WTC11 (cell line): Measurements from ENCODE around the gene FZR1. TPM values are rescaled to one million over a fixed set of nuclear protein-coding genes. Genes with fewer than 3 reads are reported as not detected.

ENCODE experiments used
- ATAC-seq: fragments of 200-7000 bp; cut with Tn5 transposase; 2 replicates; pipeline ENCODE4 v1.10.0; 2021; ENCODE audit warnings: mild to moderate bottlenecking, moderate library complexity
- CTCF ChIA-PET: fragments of 300-600 bp; sonication (Branson Sonifier 250); formaldehyde crosslinking; loops from one replicate; lab custom pipeline; 2021; ENCODE audit warnings: antibody characterized with exemption; lab: Charles Lee
- POLR2A ChIA-PET: fragments of 350-600 bp; sonication (Branson Sonifier 250); formaldehyde crosslinking; loops from one replicate; lab custom pipeline; 2021; ENCODE audit warnings: antibody characterized with exemption; lab: Charles Lee
- DNase-seq: peaks from one replicate; pipeline ENCODE4 v3.0.0; 2021; ENCODE audit warnings: low spot score
- H3K27ac Mint-ChIP-seq: 2 replicates; pipeline ENCODE4 v1.8.0; 2021; ENCODE audit warnings: mixed read lengths
- H3K27me3 Mint-ChIP-seq: 2 replicates; pipeline ENCODE4 v1.8.0; 2021; ENCODE audit warnings: low read depth, mild to moderate bottlenecking, moderate library complexity, mixed read lengths
- H3K36me3 Mint-ChIP-seq: 2 replicates; pipeline ENCODE4 v1.8.0; 2021; ENCODE audit warnings: mixed read lengths
- H3K4me1 Mint-ChIP-seq: 2 replicates; pipeline ENCODE4 v1.8.0; 2022; ENCODE audit warnings: mixed read lengths
- H3K4me3 Mint-ChIP-seq: 2 replicates; pipeline ENCODE4 v1.8.0; 2021; ENCODE audit warnings: mild to moderate bottlenecking, moderate library complexity, mixed read lengths
- H3K9me3 Mint-ChIP-seq: 2 replicates; pipeline ENCODE4 v1.8.0; 2021; ENCODE audit warnings: mixed read lengths
- CBFB ChIP-seq: sonication (generic); formaldehyde crosslinking; IDR thresholded peaks from 2 replicates; pipeline ENCODE4 v1.8.1; 2022; ENCODE audit warnings: mild to moderate bottlenecking, low read depth, missing genetic modification reagents
- CREB1 ChIP-seq: sonication (generic); formaldehyde crosslinking; IDR thresholded peaks from 2 replicates; pipeline ENCODE4 v1.8.0; 2023; ENCODE audit warnings: mild to moderate bottlenecking, missing genetic modification reagents
- E2F4 ChIP-seq: sonication (generic); formaldehyde crosslinking; IDR thresholded peaks from 2 replicates; pipeline ENCODE4 v1.8.1; 2022; ENCODE audit warnings: low read depth, mild to moderate bottlenecking, moderate library complexity, missing genetic modification reagents, borderline replicate concordance
- E2F5 ChIP-seq: sonication (generic); formaldehyde crosslinking; IDR thresholded peaks from 2 replicates; pipeline ENCODE4 v1.8.1; 2022; ENCODE audit warnings: mild to moderate bottlenecking, moderate library complexity, missing genetic modification reagents
- ELF4 ChIP-seq: sonication (generic); formaldehyde crosslinking; IDR thresholded peaks from 2 replicates; pipeline ENCODE4 v1.8.1; 2022; ENCODE audit warnings: low read depth, mild to moderate bottlenecking, moderate library complexity, missing genetic modification reagents
- ERG ChIP-seq: fragments of 250-450 bp; sonication (Bioruptor Pico); IDR thresholded peaks from 2 replicates; pipeline ENCODE4 v1.8.0; 2021; ENCODE audit warnings: mild to moderate bottlenecking
- MLX ChIP-seq: sonication (generic); formaldehyde crosslinking; IDR thresholded peaks from 2 replicates; pipeline ENCODE4 v1.8.1; 2023; ENCODE audit warnings: mild to moderate bottlenecking, missing genetic modification reagents, moderate library complexity
- NFATC4 ChIP-seq: fragments of 250-450 bp; sonication (Bioruptor Pico); IDR thresholded peaks from 2 replicates; pipeline ENCODE4 v1.9.0; 2021; ENCODE audit warnings: mild to moderate bottlenecking
- NFE2L1 ChIP-seq: sonication (generic); formaldehyde crosslinking; IDR thresholded peaks from 2 replicates; pipeline ENCODE4 v1.8.1; 2023; ENCODE audit warnings: missing genetic modification reagents
- NFYB ChIP-seq: sonication (generic); formaldehyde crosslinking; conservative IDR thresholded peaks from 2 replicates; pipeline ENCODE4 v1.8.0; 2022; ENCODE audit warnings: low read depth, missing genetic modification reagents
- NR2C2 ChIP-seq: sonication (generic); formaldehyde crosslinking; IDR thresholded peaks from 2 replicates; pipeline ENCODE4 v1.8.0; 2022; ENCODE audit warnings: mild to moderate bottlenecking, missing genetic modification reagents
- RELA ChIP-seq: sonication (generic); formaldehyde crosslinking; IDR thresholded peaks from 2 replicates; pipeline ENCODE4 v1.8.1; 2022; ENCODE audit warnings: missing genetic modification reagents, mild to moderate bottlenecking, borderline replicate concordance
- SMAD3 ChIP-seq: sonication (generic); formaldehyde crosslinking; IDR thresholded peaks from 2 replicates; pipeline ENCODE4 v1.8.0; 2022; ENCODE audit warnings: missing genetic modification reagents, mild to moderate bottlenecking, borderline replicate concordance
- SMAD4 ChIP-seq: sonication (generic); formaldehyde crosslinking; IDR thresholded peaks from 2 replicates; pipeline ENCODE4 v1.8.0; 2022; ENCODE audit warnings: mild to moderate bottlenecking, missing genetic modification reagents
- SP1 ChIP-seq: sonication (generic); formaldehyde crosslinking; conservative IDR thresholded peaks from 2 replicates; pipeline ENCODE4 v1.8.1; 2022; ENCODE audit warnings: missing genetic modification reagents
- ZBTB43 ChIP-seq: sonication (generic); formaldehyde crosslinking; IDR thresholded peaks from 2 replicates; pipeline ENCODE4 v1.8.1; 2023; ENCODE audit warnings: mild to moderate bottlenecking, missing genetic modification reagents
- ZNF263 ChIP-seq: sonication (generic); formaldehyde crosslinking; IDR thresholded peaks from 2 replicates; pipeline ENCODE4 v1.8.1; 2022; ENCODE audit warnings: low read depth, mild to moderate bottlenecking, moderate library complexity, missing genetic modification reagents
- ZNF396 ChIP-seq: fragments of 250-450 bp; sonication (Bioruptor Pico); IDR thresholded peaks from 2 replicates; pipeline ENCODE4 v1.8.0; 2021; ENCODE audit warnings: mild to moderate bottlenecking, moderate library complexity, borderline replicate concordance
- ZNF416 ChIP-seq: fragments of 250-450 bp; sonication (Bioruptor Pico); IDR thresholded peaks from 2 replicates; pipeline ENCODE4 v1.9.0; 2021; ENCODE audit warnings: mild to moderate bottlenecking, inconsistent platforms
- ZNF423 ChIP-seq: fragments of 250-450 bp; sonication (Bioruptor Pico); IDR thresholded peaks from 2 replicates; pipeline ENCODE4 v2.1.2; 2022; ENCODE audit warnings: mild to moderate bottlenecking, moderate library complexity
- ZNF512 ChIP-seq: sonication (generic); formaldehyde crosslinking; IDR thresholded peaks from 2 replicates; pipeline ENCODE4 v1.8.1; 2022; ENCODE audit warnings: missing genetic modification reagents, borderline replicate concordance
- total RNA-seq: library from RNA; stranded (reverse); gene quantifications from 3 replicates; pipeline ENCODE4 v1.2.3, GENCODE V29; 2021
- TF ChIP-seq, protein P1 (sequence below): sonication (generic); formaldehyde crosslinking; conservative IDR thresholded peaks from 2 replicates; pipeline ENCODE4 v1.8.1; 2022; ENCODE audit warnings: mild to moderate bottlenecking, missing genetic modification reagents

The FZR1 gene
- total RNA-seq, 1 experiment from 2014 or later, result 60.8 TPM

GRCh38 chr19:3459089-3459881, 46.8 kb upstream of the FZR1 start:
- TF ChIP-seq ZNF263 (CRISPR knock-in tag), result no peak
- no peak for TF ChIP-seq MLX (CRISPR knock-in tag)
- no peak for TF ChIP-seq ZNF396 (CRISPR knock-in tag)
- no peak for TF ChIP-seq ELF4 (CRISPR knock-in tag)
- no peak for TF ChIP-seq ZBTB43 (CRISPR knock-in tag)
- no peak for TF ChIP-seq ERG
- TF ChIP-seq CBFB (CRISPR knock-in tag), result no peak
- TF ChIP-seq SMAD3 (CRISPR knock-in tag), result no peak
- TF ChIP-seq SP1 (CRISPR knock-in tag), result no peak
- no peak for TF ChIP-seq CREB1 (CRISPR knock-in tag)
- no peak for TF ChIP-seq E2F4
- TF ChIP-seq NR2C2, result no peak
- no peak for TF ChIP-seq E2F5 (CRISPR knock-in tag)
- no peak for TF ChIP-seq NFATC4 (CRISPR knock-in tag)
- TF ChIP-seq SMAD4 (CRISPR knock-in tag), result no peak
- TF ChIP-seq ZNF423 (CRISPR knock-in tag), result no peak
- no peak for TF ChIP-seq ZNF416
- no peak for TF ChIP-seq NFYB
- no peak for TF ChIP-seq NFE2L1
- CTCF ChIA-PET, result interaction anchor here (0.9 to 1.7 kb wide), 3 partner anchors 15 to 26 kb away, joined by 3 to 9 read pairs (median 4); no protein-coding TSS in a partner anchor
- H3K27ac Mint-ChIP-seq, result no peak overlapping the region
- H3K36me3 Mint-ChIP-seq, result no peaks in the 10 kb centered on the region
- peaks cover 15% of the 10 kb centered on the region for H3K4me1 Mint-ChIP-seq
- H3K4me3 Mint-ChIP-seq, result peak overlapping the region; percentile 20; the same call in 1 of the 2 replicates
- POLR2A ChIA-PET, result no interaction called here
- peak; percentile 25; the same call in 1 of the 2 replicates for ATAC-seq
- H3K27me3 Mint-ChIP-seq, result peaks cover 49% of the 10 kb centered on the region
- DNase-seq, result no peak
- no peaks in the 10 kb centered on the region for H3K9me3 Mint-ChIP-seq

DNA sequence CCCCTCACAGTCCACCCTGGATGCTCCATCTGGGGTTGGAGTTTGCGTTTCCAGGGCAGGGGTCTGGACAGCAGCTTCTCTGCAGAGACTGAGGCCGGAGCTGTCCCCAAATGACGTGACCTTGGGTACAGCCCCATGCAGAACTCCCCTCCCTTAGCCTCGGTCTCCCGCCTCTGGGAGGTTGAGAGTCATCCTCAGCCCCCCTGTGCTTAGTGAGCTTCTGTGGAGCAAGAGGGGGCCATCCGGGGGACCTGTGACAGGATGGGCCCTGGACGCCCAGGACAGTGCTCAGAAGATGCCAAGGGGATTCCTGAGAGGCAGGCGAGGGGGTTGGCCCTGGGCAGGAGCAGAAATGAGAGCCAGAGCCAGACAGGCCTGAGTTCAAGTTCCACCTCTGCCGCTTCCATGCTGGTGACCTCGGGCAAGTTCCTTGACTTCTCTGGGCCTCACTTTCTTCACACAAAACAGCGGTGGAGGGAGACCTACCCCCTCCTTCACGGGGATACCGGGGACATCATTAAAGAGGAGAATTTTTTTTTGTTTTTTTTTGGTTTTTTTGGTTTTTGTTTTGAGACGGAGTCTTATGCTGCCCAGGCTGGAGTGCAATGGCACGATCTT, 46.0 kb upstream of the FZR1 start:
- H3K27me3 Mint-ChIP-seq, result peaks cover 57% of the 10 kb centered on the region
- DNase-seq (no peak), ATAC-seq (no peak)
- TF ChIP-seq E2F4, result no peak
- no peak for TF ChIP-seq RELA (CRISPR knock-in tag)
- no peak for TF ChIP-seq MLX (CRISPR knock-in tag)
- TF ChIP-seq, protein P1, sequence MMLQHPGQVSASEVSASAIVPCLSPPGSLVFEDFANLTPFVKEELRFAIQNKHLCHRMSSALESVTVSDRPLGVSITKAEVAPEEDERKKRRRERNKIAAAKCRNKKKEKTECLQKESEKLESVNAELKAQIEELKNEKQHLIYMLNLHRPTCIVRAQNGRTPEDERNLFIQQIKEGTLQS (CRISPR knock-in tag), result no peak
- TF ChIP-seq ZNF512, result no peak
- no peaks in the 10 kb centered on the region for H3K9me3 Mint-ChIP-seq
- ChIA-PET CTCF (interaction anchor here (1.6 kb wide), 1 partner anchor 16 kb away, joined by 4 read pairs; no protein-coding TSS in a partner anchor), POLR2A (no interaction called here)
- H3K27ac Mint-ChIP-seq, result no peak overlapping the region
- peaks cover 15% of the 10 kb centered on the region for H3K4me1 Mint-ChIP-seq
- H3K4me3 Mint-ChIP-seq, result no peak overlapping the region
- H3K36me3 Mint-ChIP-seq, result no peaks in the 10 kb centered on the region
